A673 (cell line): ENCODE measurements around the gene SYNE2. TPM values are rescaled to one million over a fixed set of nuclear protein-coding genes. Genes with fewer than 3 reads are reported as not detected.
"Not testable (repeated sequence)": the region's sequence is repeated elsewhere in the genome, so short reads cannot be mapped to it uniquely, and the experiment has no call there.

Source experiments
- BruUV-seq: library from RNA; stranded (reverse); fragments of 400-500 nt; replicated peaks from 2 replicates; lab custom pipeline; 2021; lab: Mats Ljungman, UMichigan
- CTCF ChIA-PET: fragments of 300-600 bp; sonication (Branson Sonifier 250); formaldehyde crosslinking; loops from one replicate; lab custom pipeline; 2022; ENCODE audit warnings: antibody characterized with exemption; lab: Charles Lee
- POLR2A ChIA-PET: fragments of 300-600 bp; sonication (Branson Sonifier 250); formaldehyde crosslinking; loops from one replicate; lab custom pipeline; 2022; ENCODE audit warnings: antibody characterized with exemption; ENCODE audit not compliant: low non-redundant PET; lab: Charles Lee
- DNase-seq: peaks from one replicate; pipeline ENCODE4 v3.0.0-alpha.2; 2015; ENCODE audit warnings: low spot score
- H3K27ac ChIP-seq: fragments of 200-600 bp; sonication (generic); 2 replicates; pipeline ENCODE4 v1.5.1; 2016; ENCODE audit warnings: mixed run types, low read depth, mild to moderate bottlenecking, mixed read lengths, antibody characterized with exemption, low read length; ENCODE audit not compliant: poor library complexity, severe bottlenecking
- H3K27me3 ChIP-seq: fragments of 200-600 bp; sonication (generic); replicated peaks from 2 replicates; pipeline ENCODE4 v1.6.1; 2017; ENCODE audit warnings: mixed run types, low read depth, mild to moderate bottlenecking, mixed read lengths, antibody characterized with exemption, low read length; ENCODE audit not compliant: insufficient read depth, poor library complexity
- H3K36me3 ChIP-seq: fragments of 200-600 bp; sonication (generic); 2 replicates; pipeline ENCODE4 v1.6.1; 2016; ENCODE audit warnings: mixed run types, mild to moderate bottlenecking, mixed read lengths, antibody characterized with exemption, low read length; ENCODE audit not compliant: insufficient read depth, poor library complexity, severe bottlenecking
- H3K4me1 ChIP-seq: fragments of 200-600 bp; sonication (generic); 2 replicates; pipeline ENCODE4 v1.6.1; 2017; ENCODE audit warnings: mixed run types, mild to moderate bottlenecking, mixed read lengths, antibody characterized with exemption, low read length; ENCODE audit not compliant: insufficient read depth, poor library complexity, severe bottlenecking
- H3K4me3 ChIP-seq: fragments of 200-600 bp; sonication (generic); 2 replicates; pipeline ENCODE4 v1.5.1; 2016; ENCODE audit warnings: low read depth, mixed run types, mild to moderate bottlenecking, mixed read lengths, low read length; ENCODE audit not compliant: poor library complexity, severe bottlenecking
- H3K9me3 ChIP-seq: fragments of 200-600 bp; sonication (generic); 2 replicates; pipeline ENCODE4 v1.6.1; 2016; ENCODE audit warnings: mixed run types, low read depth, mild to moderate bottlenecking, mixed read lengths, antibody characterized with exemption, low read length; ENCODE audit not compliant: poor library complexity, severe bottlenecking
- CTCF ChIP-seq: fragments of 300-800, 200-600 bp; sonication (generic); conservative IDR thresholded peaks from 2 replicates; pipeline ENCODE4 v1.5.1; 2017; ENCODE audit warnings: low read depth, mild to moderate bottlenecking, antibody characterized with exemption, low read length, moderate library complexity, mixed read lengths
- EZH2 ChIP-seq: fragments of 200-600 bp; sonication (generic); IDR thresholded peaks from 2 replicates; pipeline ENCODE4 v1.6.1; 2017; ENCODE audit warnings: borderline replicate concordance, low read depth, mild to moderate bottlenecking, mixed read lengths, antibody characterized with exemption, low read length; ENCODE audit not compliant: poor library complexity, severe bottlenecking
- intact Hi-C: fragments of 100-400 bp; cut with micrococcal nuclease; formaldehyde crosslinking; loops from one replicate; pipeline ENCODE4 v1.10.0; 2022; ENCODE audit not compliant: unreplicated experiment
- total RNA-seq: library from RNA; stranded (reverse); gene quantifications from 2 replicates; pipeline ENCODE4 v1.2.3, GENCODE V29; 2021

Gene SYNE2
- total RNA-seq, 1 experiment from 2014 or later = 68.2 TPM

- Histone ChIP-seq H3K4me3 (no peak overlapping the region), H3K36me3 (no peaks in the 10 kb centered on the region), H3K9me3 (no peaks in the 10 kb centered on the region), H3K27ac (no peak overlapping the region), H3K27me3 (no peaks in the 10 kb centered on the region), H3K4me1 (no peaks in the 10 kb centered on the region)
- POLR2A ChIA-PET = interaction anchor here (0.6 kb wide), 1 partner anchor 103 kb away, joined by 12 read pairs; no protein-coding TSS in a partner anchor
- intact Hi-C loops = no loop called here
- no TSS peak for BruUV-seq
- DNase-seq = no peak
- CTCF ChIA-PET = no interaction called here
- TF ChIP-seq CTCF = no peak
- no peak for TF ChIP-seq EZH2
Observed at GRCh38 chr14:63860146-63860545, 7.3 kb downstream of the SYNE2 start.

- BruUV-seq = no TSS peak
- Histone ChIP-seq H3K4me3 (no peak overlapping the region), H3K27ac (no peak overlapping the region), H3K27me3 (no peaks in the 10 kb centered on the region), H3K9me3 (no peaks in the 10 kb centered on the region), H3K4me1 (peaks cover 8% of the 10 kb centered on the region), H3K36me3 (no peaks in the 10 kb centered on the region)
- no peak for DNase-seq
- POLR2A ChIA-PET = no interaction called here
- intact Hi-C loops = no loop called here
- CTCF ChIA-PET = no interaction called here
- no peak for TF ChIP-seq EZH2
- no peak for TF ChIP-seq CTCF
Observed at GRCh38 chr14:63862163-63862562, 9.4 kb downstream of the SYNE2 start.

GRCh38 chr14:63863004-63863403 lies 10.2 kb downstream of the SYNE2 start:
- ChIA-PET POLR2A (no interaction called here), CTCF (no interaction called here)
- intact Hi-C loops = no loop called here
- Histone ChIP-seq H3K27me3 (no peaks in the 10 kb centered on the region), H3K9me3 (no peaks in the 10 kb centered on the region), H3K36me3 (no peaks in the 10 kb centered on the region), H3K27ac (no peak overlapping the region), H3K4me3 (no peak overlapping the region), H3K4me1 (peaks cover 8% of the 10 kb centered on the region)
- no TSS peak for BruUV-seq
- no peak for DNase-seq
- TF ChIP-seq CTCF (no peak), EZH2 (no peak)

GRCh38 chr14:63864775-63865174 lies 12.0 kb downstream of the SYNE2 start:
- H3K4me1 ChIP-seq, CTCF ChIA-PET, intact Hi-C loops, H3K36me3 ChIP-seq, POLR2A ChIA-PET, H3K9me3 ChIP-seq, H3K27ac ChIP-seq, BruUV-seq, H3K4me3 ChIP-seq, H3K27me3 ChIP-seq, DNase-seq: not testable (repeated sequence)
